Suppressor macrophage treated with lipopolysaccharide for 4 hours (primary cell): ENCODE measurements around the gene STK11.
"Not testable (repeated sequence)": the region's sequence is repeated elsewhere in the genome, so short reads cannot be mapped to it uniquely, and the experiment has no call there.

Experiments
- DNase-seq: peaks from one replicate; pipeline ENCODE4 v3.0.0-alpha.2; 2020

The STK11 gene

GRCh38 chr19:1238369-1239303, 33.1 kb downstream of the STK11 start:
- DNase-seq: no peak

GRCh38 chr19:1239420-1239795, 33.8 kb downstream of the STK11 start:
- DNase-seq: no peak

DNA sequence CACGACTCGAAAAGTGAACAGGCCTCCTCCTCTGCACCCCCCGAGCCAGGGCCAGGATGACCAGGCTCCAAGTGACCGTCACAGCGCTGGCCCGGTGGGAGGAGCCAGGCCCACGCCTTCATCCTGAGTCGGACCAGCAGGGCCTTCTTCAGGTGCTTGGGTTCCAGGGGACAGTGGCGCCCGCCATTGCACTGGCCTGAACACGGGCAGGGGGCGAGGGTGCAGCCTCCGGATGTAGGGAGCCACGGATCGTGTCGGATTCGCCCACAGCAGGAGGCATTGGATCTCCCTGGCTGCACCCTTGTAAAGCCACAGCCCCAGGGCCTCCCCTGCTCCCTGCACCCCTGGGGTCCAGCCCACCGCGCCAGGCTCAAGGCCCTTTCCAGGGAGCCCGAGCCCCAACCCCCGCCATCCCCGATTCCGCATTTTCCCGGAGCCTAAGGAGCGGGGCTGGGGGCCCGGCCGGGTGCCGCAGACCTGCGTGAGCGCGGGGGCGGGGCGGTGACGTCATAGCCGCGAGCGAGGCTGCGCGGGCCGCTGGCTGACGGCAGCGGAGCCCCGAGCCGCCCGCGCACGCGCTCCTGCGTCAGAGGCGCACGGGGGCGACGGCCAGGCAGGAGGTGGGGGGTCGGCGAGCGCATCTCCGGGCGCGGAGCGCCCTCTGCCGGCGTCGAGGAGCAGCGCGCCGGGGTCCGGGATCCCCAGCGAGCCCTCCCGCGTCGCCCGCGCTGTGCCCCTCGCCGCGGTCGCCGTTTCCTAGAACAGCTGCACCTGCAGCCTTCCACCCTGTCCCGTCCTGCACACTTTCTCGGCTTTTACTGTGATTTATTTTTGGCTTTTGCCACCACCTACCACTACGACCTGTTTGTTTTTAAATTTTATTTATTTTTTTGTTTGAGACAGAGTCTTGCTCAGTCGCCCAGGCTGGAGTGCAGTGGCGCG, 34.5 kb downstream of the STK11 start:
- DNase-seq: peak; percentile 98

GRCh38 chr19:1240925-1241324, 35.3 kb downstream of the STK11 start:
- DNase-seq: no peak

DNA sequence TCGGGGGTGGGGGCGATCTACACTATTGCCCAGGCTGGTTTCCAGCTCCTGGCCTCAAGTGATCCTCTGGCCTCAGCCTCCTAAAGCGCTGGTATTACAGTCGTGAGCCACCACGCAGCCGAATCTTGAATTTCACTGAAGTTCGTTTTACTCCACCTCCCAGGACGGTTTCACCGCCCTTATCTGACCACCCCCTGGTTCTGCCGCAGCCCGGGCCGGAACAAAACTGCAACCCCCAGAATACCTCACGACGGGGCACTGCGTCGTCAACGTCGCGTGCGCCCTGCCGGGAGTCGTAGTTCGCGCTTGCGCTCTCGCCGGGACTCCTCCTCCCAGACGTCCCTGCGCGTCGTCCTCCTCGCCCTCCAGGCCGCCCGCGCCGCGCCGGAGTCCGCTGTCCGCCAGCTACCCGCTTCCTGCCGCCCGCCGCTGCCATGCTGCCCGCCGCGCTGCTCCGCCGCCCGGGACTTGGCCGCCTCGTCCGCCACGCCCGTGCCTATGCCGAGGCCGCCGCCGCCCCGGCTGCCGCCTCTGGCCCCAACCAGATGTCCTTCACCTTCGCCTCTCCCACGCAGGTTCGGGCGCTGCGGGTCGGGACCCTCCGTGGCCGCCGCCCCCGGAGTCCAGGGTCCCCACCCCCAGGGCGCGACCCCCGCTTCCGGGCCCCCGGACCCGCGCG, 36.0 kb downstream of the STK11 start, which contains the start of gene ATP5F1D:
TSS of gene ATP5F1D (plus strand) at position 335 of the 679 bp plus-strand sequence. CDS start at position 435, 100 bp downstream.
- DNase-seq: peak; percentile 98

- DNase-seq: peak; percentile 89
Observed at GRCh38 chr19:1243768-1244692, 38.5 kb downstream of the STK11 start.

GRCh38 chr19:1244693-1245451, 39.3 kb downstream of the STK11 start:
- peak; percentile 79 for DNase-seq

GRCh38 chr19:1245494-1246264, 40.1 kb downstream of the STK11 start:
- no peak for DNase-seq

DNA sequence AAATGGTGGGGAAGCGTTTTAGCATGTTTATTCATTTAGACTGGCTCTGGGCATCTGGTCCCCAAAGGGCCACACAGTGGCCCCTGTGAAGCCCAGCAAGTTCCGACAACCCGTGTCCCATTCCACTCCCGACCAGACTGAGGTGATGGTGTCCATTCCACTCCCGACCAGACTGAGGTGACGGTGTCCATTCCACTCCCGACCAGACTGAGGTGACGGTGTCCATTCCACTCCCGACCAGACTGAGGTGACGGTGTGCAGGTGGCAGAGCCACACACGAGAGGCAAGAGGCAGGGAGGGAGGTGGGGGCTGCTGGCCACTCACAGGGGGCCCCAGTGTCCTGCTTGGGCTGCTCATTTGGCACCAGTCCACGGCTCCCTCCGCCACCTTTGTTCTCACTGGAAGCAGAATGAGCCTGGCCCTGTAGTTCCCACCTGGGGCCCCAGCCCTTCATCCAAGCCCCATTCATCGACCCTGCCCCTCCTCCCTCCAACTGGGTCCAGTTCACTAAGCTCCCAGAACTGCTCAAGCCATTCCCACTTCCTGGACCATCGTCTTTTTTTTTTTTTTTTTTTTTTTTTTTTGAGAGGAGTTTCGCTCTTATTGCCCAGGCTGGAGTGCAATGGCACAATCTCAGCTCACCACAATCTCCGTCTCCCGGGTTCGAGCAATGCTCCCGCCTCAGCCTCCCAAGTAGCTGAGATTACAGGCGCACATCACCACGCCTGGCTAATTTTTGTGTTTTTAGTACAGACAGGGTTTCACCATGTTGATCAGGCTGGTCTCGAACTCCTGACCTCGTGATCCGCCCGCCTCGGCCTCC, 40.9 kb downstream of the STK11 start:
- DNase-seq: not testable (repeated sequence)

GRCh38 chr19:1247748-1248138, 42.2 kb downstream of the STK11 start:
- no peak for DNase-seq

DNA sequence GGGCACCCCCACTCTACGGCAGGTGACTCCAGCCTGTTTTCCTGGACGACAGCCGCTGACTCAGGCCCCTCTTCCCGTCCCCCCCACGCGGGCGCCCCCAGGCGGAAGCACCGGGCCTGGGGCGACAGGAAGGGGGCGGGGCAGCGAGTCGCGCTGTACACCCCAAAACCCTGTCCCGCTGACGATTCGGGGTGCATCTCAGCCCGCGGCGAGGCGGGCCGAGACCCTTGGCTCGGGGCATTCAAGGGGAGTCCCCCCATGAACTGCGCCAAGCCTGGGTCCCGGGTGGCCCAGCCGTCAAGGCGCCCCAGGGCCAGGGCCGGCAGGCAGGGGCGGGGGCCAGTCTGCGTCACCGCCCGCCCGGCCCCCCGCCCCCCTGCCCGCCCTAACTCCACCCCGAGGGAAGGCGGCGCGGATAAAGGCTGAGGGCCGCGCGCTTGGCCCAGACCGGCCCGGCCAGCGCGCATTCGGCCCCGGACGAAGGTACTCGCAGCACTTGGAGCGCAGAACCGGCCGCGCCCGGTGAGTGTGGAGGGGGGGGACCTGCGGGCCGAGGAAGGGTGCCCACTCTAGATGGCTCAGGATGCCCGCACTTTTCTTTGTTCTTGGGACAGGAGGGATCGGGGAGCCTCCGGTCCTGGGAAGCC, 42.7 kb downstream of the STK11 start, which contains the start of gene MIDN:
TSS of gene MIDN (plus strand) at position 445 of the 647 bp plus-strand sequence. CDS start 1,714 bp downstream, outside the sequence.
- DNase-seq: peak; percentile 93

GRCh38 chr19:1248786-1249297, 43.3 kb downstream of the STK11 start:
- DNase-seq: peak; percentile 91

DNA sequence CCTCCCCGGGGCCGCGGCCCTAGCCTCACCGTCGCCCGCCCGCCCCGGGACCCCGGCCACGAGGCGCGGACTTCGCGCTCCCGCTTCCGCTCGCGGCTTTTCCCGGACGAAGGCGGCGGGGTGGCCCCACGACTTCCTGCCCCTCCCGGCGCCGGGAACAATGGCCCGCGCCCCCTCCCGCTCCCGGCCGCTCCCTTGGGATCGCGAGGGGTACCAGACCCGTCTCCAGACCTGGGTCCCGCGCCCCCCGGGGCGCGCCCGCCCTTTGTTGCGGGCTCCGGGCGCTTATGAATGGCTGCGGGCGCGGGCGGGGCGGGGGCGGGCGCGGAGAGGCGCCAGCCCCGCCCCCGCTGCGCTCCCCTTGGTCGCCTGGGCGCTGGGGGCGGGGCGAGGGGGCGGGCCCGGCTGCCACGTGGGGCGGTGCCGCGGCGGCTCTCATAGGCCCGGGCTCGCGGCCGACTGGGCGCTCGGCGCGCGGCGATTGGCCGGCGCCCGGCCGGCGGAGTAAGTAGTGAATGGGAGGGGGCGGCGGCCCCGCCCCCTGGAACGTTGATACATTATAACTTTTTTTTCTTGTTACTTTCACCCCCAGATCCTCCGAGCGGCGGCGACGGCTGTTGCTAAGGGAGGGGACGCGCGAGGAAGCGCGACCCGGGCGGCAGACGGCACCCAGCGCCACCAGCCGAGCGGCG, 43.9 kb downstream of the STK11 start:
- peak; percentile 99 for DNase-seq

DNA sequence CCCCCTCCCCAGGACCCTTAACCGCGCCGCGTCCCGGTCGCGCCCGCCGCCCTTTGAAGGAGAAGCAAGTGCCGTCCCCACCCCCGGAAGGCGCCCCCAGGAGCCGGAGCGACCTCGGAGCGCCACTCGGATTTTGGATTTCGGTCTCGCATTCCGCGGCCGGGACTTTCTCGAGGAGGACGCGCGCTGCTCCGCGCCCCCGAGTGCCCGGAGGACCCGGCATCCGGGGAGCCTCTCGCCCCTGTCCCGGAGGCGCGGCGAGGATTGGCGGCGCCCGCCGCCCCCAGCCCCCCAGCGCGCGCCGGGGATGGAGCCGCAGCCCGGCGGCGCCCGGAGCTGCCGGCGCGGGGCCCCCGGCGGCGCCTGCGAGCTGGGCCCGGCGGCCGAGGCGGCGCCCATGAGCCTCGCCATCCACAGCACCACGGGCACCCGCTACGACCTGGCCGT, 44.4 kb downstream of the STK11 start:
- no peak for DNase-seq

DNA sequence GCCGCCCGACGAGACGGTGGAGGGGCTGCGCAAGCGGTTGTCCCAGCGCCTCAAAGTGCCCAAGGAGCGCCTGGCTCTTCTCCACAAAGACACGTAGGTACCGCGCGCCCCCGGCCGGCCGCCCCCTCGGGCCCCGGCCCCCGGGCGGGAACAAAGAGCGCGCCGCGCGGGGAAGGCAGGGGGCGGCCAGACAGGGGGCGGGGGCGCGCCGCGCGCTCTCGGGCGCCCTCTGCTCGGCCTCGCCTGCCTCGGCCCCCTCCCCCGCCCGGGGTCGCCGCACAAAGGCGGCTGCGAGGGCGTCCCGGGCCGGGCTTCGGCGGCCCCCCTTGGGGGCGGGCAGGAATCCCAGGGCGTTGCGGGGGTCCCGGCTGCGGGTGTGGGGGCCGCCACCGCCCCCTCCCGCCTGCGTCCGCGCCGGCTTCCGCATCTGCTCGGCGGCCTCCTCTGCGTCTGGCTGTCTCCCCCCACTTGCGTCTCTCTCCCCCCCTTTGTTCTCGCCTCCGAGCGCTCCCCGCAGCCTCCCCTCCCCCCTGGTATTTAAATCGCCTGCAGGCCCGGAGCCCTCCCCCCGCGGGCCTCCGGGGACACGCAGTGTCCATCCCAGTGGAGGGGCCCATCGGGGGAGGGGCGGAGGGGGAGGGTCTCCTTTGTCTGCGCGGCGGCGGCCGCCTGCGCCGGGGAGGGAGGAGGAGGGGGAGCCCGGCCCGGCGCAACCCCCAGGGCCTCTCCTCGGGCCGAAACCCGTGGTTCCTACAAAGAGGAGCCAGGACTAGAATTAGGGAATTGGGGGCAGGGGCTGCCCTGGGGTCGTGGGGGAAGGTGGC, 45.1 kb downstream of the STK11 start:
- peak; percentile 39 for DNase-seq
